Brain microvascular endothelial cell (primary cell): ENCODE data around the gene ATF7.

ENCODE experiments used
- DNase-seq: peaks from one replicate; pipeline ENCODE4 v3.0.0-alpha.2; 2020
- H3K27ac ChIP-seq: fragments of 250-450 bp; sonication (Bioruptor Pico); 2 replicates; pipeline ENCODE4 v1.5.1; 2020; ENCODE audit warnings: mild to moderate bottlenecking, moderate library complexity
- H3K27me3 ChIP-seq: fragments of 250-450 bp; sonication (Bioruptor Pico); replicated peaks from 2 replicates; pipeline ENCODE4 v1.5.1; 2020; ENCODE audit warnings: mild to moderate bottlenecking
- H3K36me3 ChIP-seq: fragments of 250-450 bp; sonication (Bioruptor Pico); replicated peaks from 2 replicates; pipeline ENCODE4 v1.5.1; 2020; ENCODE audit warnings: mild to moderate bottlenecking
- H3K4me3 ChIP-seq: 2 replicates; pipeline ENCODE4 v1.5.1; 2011; ENCODE audit warnings: low read depth, mild to moderate bottlenecking, control low read depth, low read length, moderate library complexity
- in situ Hi-C: cut with HindIII; loops from 2 replicates; pipeline ENCODE4 v1.10.0; 2017; ENCODE audit warnings: low sequenced_read_pairs, low pct_ligation_motif_present
- TF ChIP-seq, protein P1 (sequence below): IDR thresholded peaks from 2 replicates; pipeline ENCODE4 v1.5.1; 2011; ENCODE audit warnings: low read depth, mild to moderate bottlenecking, moderate library complexity, low read length, control low read depth, inconsistent platforms; ENCODE audit errors: missing control alignments

The ATF7 gene

DNA sequence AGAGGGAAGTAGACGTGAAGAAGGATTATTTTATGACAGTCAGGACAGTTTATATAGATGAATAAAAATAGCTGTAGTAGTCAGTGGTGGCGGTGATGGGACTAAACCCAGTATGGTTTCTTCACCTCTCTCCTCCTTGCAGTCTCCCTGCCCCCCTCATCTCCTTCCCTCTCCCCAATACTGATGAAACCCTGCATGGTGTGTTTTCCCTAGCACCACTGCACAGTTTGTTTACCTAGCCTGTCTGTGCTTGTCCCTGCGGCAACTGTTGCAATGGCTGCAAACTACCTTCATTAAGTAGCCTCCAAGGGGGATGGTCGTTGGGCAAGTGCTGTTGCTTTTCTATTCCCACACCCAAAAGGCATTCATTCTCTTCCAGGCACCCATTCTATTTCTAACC lies 159.5 kb downstream of the ATF7 start:
- in situ Hi-C loops = no loop called here
- DNase-seq = no peak
- TF ChIP-seq, protein P1, sequence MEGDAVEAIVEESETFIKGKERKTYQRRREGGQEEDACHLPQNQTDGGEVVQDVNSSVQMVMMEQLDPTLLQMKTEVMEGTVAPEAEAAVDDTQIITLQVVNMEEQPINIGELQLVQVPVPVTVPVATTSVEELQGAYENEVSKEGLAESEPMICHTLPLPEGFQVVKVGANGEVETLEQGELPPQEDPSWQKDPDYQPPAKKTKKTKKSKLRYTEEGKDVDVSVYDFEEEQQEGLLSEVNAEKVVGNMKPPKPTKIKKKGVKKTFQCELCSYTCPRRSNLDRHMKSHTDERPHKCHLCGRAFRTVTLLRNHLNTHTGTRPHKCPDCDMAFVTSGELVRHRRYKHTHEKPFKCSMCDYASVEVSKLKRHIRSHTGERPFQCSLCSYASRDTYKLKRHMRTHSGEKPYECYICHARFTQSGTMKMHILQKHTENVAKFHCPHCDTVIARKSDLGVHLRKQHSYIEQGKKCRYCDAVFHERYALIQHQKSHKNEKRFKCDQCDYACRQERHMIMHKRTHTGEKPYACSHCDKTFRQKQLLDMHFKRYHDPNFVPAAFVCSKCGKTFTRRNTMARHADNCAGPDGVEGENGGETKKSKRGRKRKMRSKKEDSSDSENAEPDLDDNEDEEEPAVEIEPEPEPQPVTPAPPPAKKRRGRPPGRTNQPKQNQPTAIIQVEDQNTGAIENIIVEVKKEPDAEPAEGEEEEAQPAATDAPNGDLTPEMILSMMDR = no peak

DNA sequence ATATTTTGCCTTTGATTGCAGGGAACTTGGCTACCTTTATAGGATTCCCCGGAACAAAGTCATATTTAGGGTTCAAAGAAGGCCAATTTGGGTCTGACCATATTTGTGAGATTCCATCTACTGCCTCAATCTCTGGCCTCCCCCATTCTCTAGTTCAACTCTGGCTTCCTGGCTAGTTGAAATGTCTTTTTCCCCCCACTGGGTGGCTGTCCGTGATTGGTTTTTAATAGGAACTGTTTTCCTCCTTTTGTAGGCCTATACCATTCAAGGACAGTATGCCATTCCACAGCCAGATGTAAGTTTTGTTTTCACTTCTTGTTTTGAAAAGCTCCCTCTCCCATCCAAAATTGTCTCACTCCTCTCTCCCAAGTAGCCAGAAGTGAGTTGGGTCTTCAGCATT lies 160.5 kb downstream of the ATF7 start:
- Histone ChIP-seq H3K4me3 (no peak overlapping the region), H3K27me3 (no peaks in the 10 kb centered on the region), H3K27ac (no peak overlapping the region), H3K36me3 (peaks cover 96% of the 10 kb centered on the region)
- in situ Hi-C loops = no loop called here
- TF ChIP-seq, protein P1 = no peak
- DNase-seq = no peak

More for the DNA sequence above, 159.5 kb downstream of the ATF7 start:
- Histone ChIP-seq H3K27ac (no peak overlapping the region), H3K27me3 (no peaks in the 10 kb centered on the region), H3K36me3 (peaks cover 96% of the 10 kb centered on the region), H3K4me3 (no peak overlapping the region)

DNA sequence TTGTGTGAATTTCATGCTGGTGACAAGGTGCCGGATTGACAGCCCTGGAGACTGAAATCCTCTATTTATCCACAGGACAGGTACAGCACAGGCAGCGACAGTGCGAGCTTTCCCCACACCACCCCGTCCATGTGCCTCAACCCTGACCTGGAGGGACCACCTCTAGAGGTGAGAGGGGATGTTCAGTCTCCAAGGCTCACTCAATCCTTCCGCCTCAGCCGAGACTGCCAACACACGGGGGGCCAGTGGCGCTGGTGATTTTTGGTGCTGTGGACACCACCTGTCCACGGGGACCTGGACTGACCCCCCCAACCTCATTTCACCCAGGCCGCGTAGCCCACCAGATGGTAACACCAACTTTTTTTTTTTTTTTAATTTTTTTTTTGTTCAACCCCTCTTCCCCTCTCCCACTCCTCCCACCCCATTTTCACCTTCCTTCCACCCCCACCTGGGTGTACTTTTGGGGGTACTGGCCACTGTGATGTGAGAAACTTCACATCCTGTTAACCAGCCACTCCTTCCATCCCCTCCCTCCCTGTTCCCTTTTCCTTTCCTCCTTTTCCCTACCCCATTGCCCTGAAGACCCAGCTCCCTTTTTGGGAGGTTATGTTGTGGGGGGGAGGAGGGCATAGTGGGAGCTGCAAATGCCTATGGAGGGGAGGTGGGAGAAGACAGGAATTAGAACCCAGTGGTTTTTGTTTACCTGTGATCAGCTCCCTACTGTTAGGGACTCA lies 161.3 kb downstream of the ATF7 start:
- no peaks in the 10 kb centered on the region for H3K27me3 ChIP-seq
- no peak overlapping the region for H3K27ac ChIP-seq
- TF ChIP-seq, protein P1 = no peak
- no peak overlapping the region for H3K4me3 ChIP-seq
- peaks cover 97% of the 10 kb centered on the region for H3K36me3 ChIP-seq
- in situ Hi-C loops = no loop called here
- DNase-seq = no peak

DNA sequence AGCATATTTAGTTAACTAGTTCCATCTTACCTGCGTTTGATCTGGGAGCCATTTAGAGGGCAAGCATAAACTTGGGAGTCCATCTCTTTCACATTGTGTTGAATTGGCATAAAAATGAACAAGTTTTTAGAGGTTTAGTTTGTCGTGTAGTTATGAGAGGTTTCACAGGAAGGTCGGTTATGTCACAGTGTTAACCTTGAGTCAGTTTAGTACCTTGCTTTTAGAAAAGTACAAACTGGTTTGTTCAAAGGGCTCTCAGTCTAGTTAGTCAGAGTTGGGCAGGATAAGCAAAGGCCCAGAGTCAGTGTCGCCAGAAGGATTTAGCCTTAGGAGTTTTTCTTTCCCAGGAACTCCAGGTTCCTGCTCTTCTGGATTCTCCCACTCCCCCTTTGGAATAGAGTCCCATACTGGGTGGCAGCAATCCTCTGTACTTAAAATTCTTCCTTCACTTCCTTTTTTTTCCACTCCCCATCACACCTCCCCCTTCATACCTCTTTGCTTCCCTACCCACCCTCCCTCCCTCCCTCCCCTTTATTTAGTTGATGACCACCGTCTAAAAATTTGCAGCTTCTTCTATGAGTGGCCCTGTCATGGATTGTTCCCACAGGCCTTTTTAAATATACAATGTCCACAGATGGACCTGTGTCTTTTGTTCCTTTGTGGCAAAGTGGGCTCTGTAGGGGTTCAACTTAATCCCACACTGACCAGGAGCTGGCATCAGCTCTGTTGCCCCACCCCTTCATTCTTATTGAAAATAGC lies 162.2 kb downstream of the ATF7 start:
- Histone ChIP-seq H3K36me3 (peaks cover 99% of the 10 kb centered on the region), H3K27me3 (no peaks in the 10 kb centered on the region), H3K27ac (no peak overlapping the region), H3K4me3 (no peak overlapping the region)
- in situ Hi-C loops = no loop called here
- no peak for DNase-seq
- TF ChIP-seq, protein P1 = no peak

DNA sequence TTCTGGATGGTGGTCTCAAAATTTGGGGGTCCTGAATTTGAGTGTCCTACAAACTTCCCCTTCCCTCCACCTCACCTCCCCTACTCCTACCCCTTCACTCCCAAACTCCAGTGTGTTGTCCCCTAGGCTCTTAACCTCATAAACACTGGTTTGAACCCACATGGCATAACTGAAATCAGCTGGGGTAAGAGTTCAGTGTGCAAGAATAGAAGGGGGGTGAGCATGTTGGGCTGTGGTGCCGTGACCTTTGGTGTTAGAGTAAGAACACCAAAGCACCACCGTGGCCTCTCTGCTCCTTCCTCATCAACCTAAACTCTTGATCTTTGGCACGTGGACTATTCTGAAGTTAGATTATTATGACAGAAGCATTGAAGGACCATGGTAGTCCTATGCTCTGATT lies 163.2 kb downstream of the ATF7 start:
- DNase-seq = no peak
- TF ChIP-seq, protein P1 = no peak
- in situ Hi-C loops = no loop called here
- H3K36me3 ChIP-seq = peaks cover 99% of the 10 kb centered on the region
- H3K27me3 ChIP-seq = no peaks in the 10 kb centered on the region
- no peak overlapping the region for H3K27ac ChIP-seq
- no peak overlapping the region for H3K4me3 ChIP-seq
